ENCODE data around the gene MUC20.

GRCh38 chr3:195731356-195731905 lies 10.7 kb downstream of the MUC20 start:
- no peak for TF ChIP-seq POLR2A (IDR thresholded peaks at IDR 0.05; ENCODE audit: low read depth, low read length)
- no peak for TF ChIP-seq POLR2AphosphoS5 (IDR thresholded peaks at IDR 0.05; ENCODE audit: low read depth, low read length)

Measured in GM12892 (cell line).